GM12878 (cell line): ENCODE results near the gene ARHGAP5. TPM values are rescaled to one million over a fixed set of nuclear protein-coding genes. Genes with fewer than 3 reads are reported as not detected.

Experiments used
- ATAC-seq: fragments of 200-7000 bp; cut with Tn5 transposase; 3 replicates; pipeline ENCODE4 v1.9.1; 2020; ENCODE audit warnings: mild to moderate bottlenecking, moderate library complexity
- BruUV-seq: library from RNA; stranded (reverse); fragments of 400-500 nt; replicated peaks from 2 replicates; lab custom pipeline; 2021; lab: Mats Ljungman, UMichigan
- CTCF ChIA-PET: fragments of 300-600 bp; sonication (Branson Sonifier 250); formaldehyde crosslinking; extraction: SDS; loops from one replicate; lab custom pipeline; 2021; ENCODE audit warnings: inconsistent platforms; lab: Yijun Ruan, JAX
- POLR2A ChIA-PET: fragments of 350-600 bp; formaldehyde crosslinking; extraction: SDS; loops from one replicate; lab custom pipeline; 2021; ENCODE audit warnings: inconsistent platforms; lab: Charles Lee
- RAD21 ChIA-PET: fragments of 300-600 bp; sonication (Branson Sonifier 250); formaldehyde crosslinking; loops from one replicate; lab custom pipeline; 2023; ENCODE audit warnings: antibody characterized with exemption; ENCODE audit not compliant: unreplicated experiment; lab: Charles Lee
- SMC1A ChIA-PET: fragments of 300-600 bp; sonication (Branson Sonifier 250); formaldehyde crosslinking; loops from one replicate; lab custom pipeline; 2023; ENCODE audit not compliant: unreplicated experiment, uncharacterized antibody; lab: Charles Lee
- DNase-seq: peaks from one replicate; pipeline ENCODE4 v3.0.0-alpha.2; 2011; ENCODE audit warnings: low read depth, low spot score
- FAIRE-seq: peaks from 3 replicates; lab custom pipeline; 2011; peaks lifted over from hg19 to GRCh38; lab: Jason Lieb, UNC
- H2AFZ ChIP-seq: 2 replicates; pipeline ENCODE4 v1.6.0; 2011; ENCODE audit warnings: low read depth, low read length, control low read depth; ENCODE audit not compliant: control insufficient read depth
- H3K27ac ChIP-seq: 2 replicates; pipeline ENCODE4 v1.5.1; 2011; ENCODE audit warnings: control low read depth; ENCODE audit not compliant: control insufficient read depth, insufficient read depth
- H3K27me3 ChIP-seq, 2 experiments: replicated peaks in 1 of 2; 2 replicates each; pipeline versions ENCODE4 v1.6.0 to v1.6.1; 2011; ENCODE audit warnings: low read length in 1 of 2; ENCODE audit not compliant: control insufficient read depth in 2 of 2, insufficient read depth in 2 of 2
- H3K36me3 ChIP-seq, 2 experiments: 2 replicates each; pipeline ENCODE4 v1.5.1; 2011; ENCODE audit warnings: low read length in 1 of 2; ENCODE audit not compliant: control insufficient read depth in 2 of 2, insufficient read depth in 2 of 2
- H3K4me1 ChIP-seq: 2 replicates; pipeline ENCODE4 v1.6.1; 2011; ENCODE audit warnings: mild to moderate bottlenecking, low read length, moderate library complexity, mixed read lengths; ENCODE audit not compliant: control insufficient read depth, insufficient read depth
- H3K4me2 ChIP-seq: 2 replicates; pipeline ENCODE4 v1.6.0; 2011; ENCODE audit warnings: control low read depth; ENCODE audit not compliant: control insufficient read depth, insufficient read depth
- H3K4me3 ChIP-seq: fragments of 200-600 bp; sonication (generic); 2 replicates; pipeline ENCODE4 v1.5.1; 2016
- H3K79me2 ChIP-seq: 2 replicates; pipeline ENCODE4 v1.6.0; 2011; ENCODE audit warnings: low read length; ENCODE audit not compliant: control insufficient read depth, insufficient read depth
- H3K9ac ChIP-seq: 2 replicates; pipeline ENCODE4 v1.8.0; 2011; ENCODE audit warnings: low read length, control low read depth, mixed read lengths; ENCODE audit not compliant: control insufficient read depth, insufficient read depth
- H3K9me3 ChIP-seq: replicated peaks from 3 replicates; pipeline ENCODE4 v1.5.1; 2011; ENCODE audit warnings: mild to moderate bottlenecking, low read length; ENCODE audit not compliant: control insufficient read depth, insufficient read depth
- H4K20me1 ChIP-seq: 2 replicates; pipeline ENCODE4 v1.6.0; 2011; ENCODE audit not compliant: control insufficient read depth, insufficient read depth
- BCL11A ChIP-seq: IDR thresholded peaks from 2 replicates; pipeline ENCODE4 v1.6.1; 2011; ENCODE audit warnings: low read depth, low read length
- BCL3 ChIP-seq: IDR thresholded peaks from 2 replicates; pipeline ENCODE4 v1.6.1; 2011; ENCODE audit warnings: borderline replicate concordance, low read depth, mild to moderate bottlenecking, moderate library complexity, low read length; ENCODE audit not compliant: insufficient read depth, poor library complexity, severe bottlenecking
- DPF2 ChIP-seq: fragments of 450-650 bp; IDR thresholded peaks from 2 replicates; pipeline ENCODE4 v1.6.1; 2017; ENCODE audit warnings: mild to moderate bottlenecking
- GATAD2B ChIP-seq: fragments of 450-650 bp; conservative IDR thresholded peaks from 2 replicates; pipeline ENCODE4 v1.6.1; 2017; ENCODE audit warnings: low read depth, mild to moderate bottlenecking, moderate library complexity
- HDAC6 ChIP-seq: fragments of 200-600 bp; sonication (generic); IDR thresholded peaks from one replicate; pipeline ENCODE4 v1.8.0; 2017; ENCODE audit warnings: antibody characterized with exemption; ENCODE audit not compliant: unreplicated experiment
- NFXL1 ChIP-seq: fragments of 450-650 bp; IDR thresholded peaks from 2 replicates; pipeline ENCODE4 v1.6.1; 2017; ENCODE audit warnings: antibody characterized with exemption, mild to moderate bottlenecking, borderline replicate concordance
- TAF1 ChIP-seq: IDR thresholded peaks from 2 replicates; pipeline ENCODE4 v1.6.1; 2011; ENCODE audit warnings: mild to moderate bottlenecking, low read depth, low read length, borderline replicate concordance
- TBL1XR1 ChIP-seq: IDR thresholded peaks from 2 replicates; pipeline ENCODE4 v1.6.1; 2012; ENCODE audit warnings: low read depth, low read length, improper control_type of control experiment
- TCF3 ChIP-seq: IDR thresholded peaks from 2 replicates; pipeline ENCODE4 v1.6.1; 2012; ENCODE audit warnings: low read depth, mild to moderate bottlenecking, low read length, borderline replicate concordance; ENCODE audit not compliant: insufficient read depth
- ZBED1 ChIP-seq: IDR thresholded peaks from 2 replicates; pipeline ENCODE4 v1.6.1; 2016; ENCODE audit warnings: borderline replicate concordance
- WGBS: methylation state at CpG from one replicate; pipeline ENCODE4 v1.1.6; 2016; ENCODE audit warnings: low lambda C conversion rate; ENCODE audit not compliant: insufficient replicate concordance, insufficient coverage; ENCODE audit errors: missing lambda C conversion rate; 5-methylcytosine and 5-hydroxymethylcytosine counted together
- in situ Hi-C: fragments of 300-500 bp; cut with MboI; formaldehyde crosslinking; loops from 9 replicates; pipeline ENCODE4 v1.14.3; 2018; ENCODE audit warnings: mixed read lengths
- intact Hi-C: fragments of 100-400 bp; cut with micrococcal nuclease; formaldehyde crosslinking; loops from one replicate; pipeline ENCODE4 v1.14.2; 2022; ENCODE audit not compliant: unreplicated experiment
- polyA plus RNA-seq, 11 experiments: library from polyadenylated mRNA; depleted of rRNA in 4 of 11; unstranded in 6 of 11; stranded (reverse) in 5 of 11; fragments of >200 nt; fragmentation: Nextera tagmentation in 4 of 11; fragmentation: Illumina TruSeq in 1 of 11; extraction: Ambion mirVana in 4 of 11; extraction: Trizol in 1 of 11; gene quantifications; 1 replicate in 1 of 11; 2 replicates in 10 of 11; pipeline versions ENCODE4 v1.2.1 to v1.2.3, GENCODE V29; 2011 to 2016; ENCODE audit warnings: inconsistent platforms in 2 of 11, missing spikeins in 2 of 11, low read depth in 1 of 11
- total RNA-seq, 4 experiments: library from RNA; depleted of rRNA in 3 of 4; stranded (reverse); fragments of >200 nt in 3 of 4; fragmentation: Illumina TruSeq in 1 of 4; extraction: Trizol in 1 of 4; gene quantifications; 2 replicates each; pipeline versions ENCODE4 v1.2.1 to v1.2.3, GENCODE V29; 2013 to 2021

Gene ARHGAP5
- total and polyA plus RNA-seq, 10 of the 15 experiments (the other 5 are each of a cell fraction or from before 2014, with no cell fraction given), result 0.91 to 19.6 (median 7.2) TPM

- FAIRE-seq, result no peak
- H3K36me3 ChIP-seq, result no peaks in the 10 kb centered on the region
- H4K20me1 ChIP-seq, result no peaks in the 10 kb centered on the region
- 95% methylated on average over 2 of the region's 2 CpGs for WGBS
- no peaks in the 10 kb centered on the region for H3K79me2 ChIP-seq
- no peak overlapping the region for H3K27ac ChIP-seq
- no peak for ATAC-seq
- in situ Hi-C loops, result no loop called here
- H3K4me3 ChIP-seq, result no peak overlapping the region
- ChIA-PET SMC1A (interaction anchor here (1.2 kb wide), 1 partner anchor 58 kb away, joined by 3 read pairs; no protein-coding TSS in a partner anchor), CTCF (interaction anchor here (0.7 to 1.5 kb wide), 3 partner anchors 10 to 116 kb away, joined by 3 to 4 read pairs (median 3); no protein-coding TSS in a partner anchor), RAD21 (no interaction called here), POLR2A (no interaction called here)
- no peak for DNase-seq
- no peak overlapping the region for H3K9ac ChIP-seq
- no peak for TF ChIP-seq BCL11A
- no peak for TF ChIP-seq GATAD2B
- no peaks in the 10 kb centered on the region for H3K9me3 ChIP-seq
- no TSS peak for BruUV-seq
- no peak overlapping the region for H3K4me2 ChIP-seq
- no peak overlapping the region for H2AFZ ChIP-seq
- H3K4me1 ChIP-seq, result no peaks in the 10 kb centered on the region
- no peaks in the 10 kb centered on the region for H3K27me3 ChIP-seq
- intact Hi-C loops, result no loop called here
Measured at GRCh38 chr14:32110548-32110896, 33.4 kb downstream of the ARHGAP5 start.

GRCh38 chr14:32121536-32121935 is 44.4 kb downstream of the ARHGAP5 start:
- intact Hi-C loops (no loop called here), in situ Hi-C loops (no loop called here)
- BruUV-seq, result no TSS peak
- Histone ChIP-seq H3K9me3 (no peaks in the 10 kb centered on the region), H2AFZ (no peak overlapping the region), H3K4me2 (no peak overlapping the region), H3K36me3 (peaks cover 0 to 2% of the 10 kb centered on the region in 2 experiments; a peak in 1 of 4 replicates), H4K20me1 (no peaks in the 10 kb centered on the region), H3K27me3 (no peaks in the 10 kb centered on the region), H3K27ac (no peak overlapping the region), H3K9ac (no peak overlapping the region), H3K4me1 (no peaks in the 10 kb centered on the region), H3K79me2 (no peaks in the 10 kb centered on the region), H3K4me3 (no peak overlapping the region)
- FAIRE-seq (no peak), ATAC-seq (no peak), DNase-seq (no peak)
- ChIA-PET RAD21 (no interaction called here), SMC1A (no interaction called here), POLR2A (no interaction called here), CTCF (interaction anchor here (1.3 kb wide), 1 partner anchor 11 kb away, joined by 3 read pairs; no protein-coding TSS in a partner anchor)
- TF ChIP-seq ZBED1 (no peak), NFXL1 (no peak), TCF3 (no peak), BCL3 (no peak), TAF1 (no peak), TBL1XR1 (no peak), HDAC6 (no peak), DPF2 (no peak)
